Measurements from ENCODE around the gene TBC1D17.
A peak's percentile ranks its signal among the peaks of the same experiment; 100 is the strongest.

Gene TBC1D17

GRCh38 chr19:49848938-49849337 is 28.6 kb upstream of the TBC1D17 start:
- DNase-seq (ENCODE audit: low read depth in 2 of 2) = no peak

DNA sequence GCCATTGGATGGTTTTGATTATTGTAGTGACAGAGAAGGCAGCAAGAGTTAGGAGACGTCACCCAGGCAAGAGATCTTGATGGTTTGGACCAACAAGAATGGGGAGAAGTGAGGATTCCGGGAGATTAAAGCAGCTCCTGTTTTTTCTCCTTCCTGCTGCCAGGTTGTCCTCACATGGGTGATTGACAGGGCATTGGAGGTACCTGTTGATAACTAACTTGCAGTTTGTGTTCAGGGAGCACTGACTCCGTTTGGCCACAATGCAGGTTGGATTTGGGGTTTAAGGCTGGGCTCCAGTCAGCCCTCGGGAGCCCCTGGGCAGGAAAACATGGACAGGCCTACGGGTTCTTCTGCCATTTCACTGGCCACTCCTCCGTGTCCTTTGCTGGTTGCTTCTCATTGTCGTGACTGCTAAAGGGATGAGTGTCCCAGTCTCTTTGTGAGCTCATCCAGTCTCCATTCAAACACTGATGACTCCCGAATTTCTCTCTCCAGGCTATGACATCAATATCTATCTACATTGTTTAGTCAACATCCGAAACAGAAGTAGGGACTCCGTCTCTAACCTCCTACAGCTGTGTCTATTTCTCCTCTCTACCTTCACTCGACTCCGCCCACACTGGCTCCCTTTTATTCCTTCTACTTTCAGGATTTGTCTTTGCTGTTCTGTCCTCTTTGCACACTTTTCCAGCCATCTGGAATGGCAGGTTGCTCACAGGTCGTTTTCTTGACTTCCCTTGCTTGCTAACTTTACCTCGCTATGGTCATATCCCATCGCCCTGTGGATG is 27.9 kb upstream of the TBC1D17 start:
- DNase-seq (ENCODE audit: low read depth in 2 of 2) = no peak

GRCh38 chr19:49850221-49850486 is 27.3 kb upstream of the TBC1D17 start:
- no peak for DNase-seq (ENCODE audit: low read depth in 2 of 2)

DNA sequence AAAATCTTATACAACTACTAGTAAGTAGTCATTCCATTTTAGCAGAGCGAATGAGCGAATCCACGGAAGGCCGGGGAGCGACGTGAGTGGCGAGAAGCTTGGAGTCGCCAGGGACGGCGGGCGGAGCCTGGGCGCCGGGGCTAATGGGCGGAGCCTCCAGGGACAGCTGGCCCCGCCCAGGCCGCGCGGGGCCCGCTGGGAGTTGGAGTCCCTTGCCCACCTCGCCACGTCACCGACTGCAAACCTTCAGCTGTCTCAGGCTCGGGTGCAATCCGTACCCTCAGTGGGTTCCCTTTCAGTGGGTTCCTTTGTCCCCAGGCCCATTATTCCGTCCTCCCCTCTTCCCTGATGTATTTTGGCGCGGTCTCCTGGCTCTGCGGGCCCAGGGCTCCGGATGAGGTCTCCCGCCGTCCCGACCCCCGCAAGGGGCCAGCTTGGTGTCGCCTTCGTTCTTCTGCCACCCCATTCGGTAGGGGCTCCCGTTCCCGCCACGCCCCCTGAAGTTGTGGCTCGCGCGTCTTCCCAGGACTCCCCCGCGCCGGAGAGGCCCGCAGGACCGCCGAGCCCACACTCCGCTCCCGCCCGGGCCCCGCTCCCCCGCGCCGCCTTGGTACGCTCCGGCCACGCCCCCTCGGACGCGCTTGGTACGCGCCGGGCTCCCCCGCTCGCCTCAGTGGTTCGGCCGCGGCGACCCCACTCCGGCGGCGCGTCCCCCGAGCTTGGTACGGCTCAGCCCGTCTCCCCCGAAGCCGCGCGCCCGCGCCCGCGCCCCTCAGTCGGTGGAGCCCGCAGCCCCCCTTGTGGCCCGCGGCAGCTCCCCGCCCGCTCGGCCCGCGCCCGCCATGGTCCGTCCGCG is 26.8 kb upstream of the TBC1D17 start, which contains the start of gene PTOV1:
Gene PTOV1 (plus strand): TSS at position 673 of the 856 bp plus-strand sequence.
- DNase-seq (ENCODE audit: low read depth in 2 of 2) = peak; percentile 78 to 79

DNA sequence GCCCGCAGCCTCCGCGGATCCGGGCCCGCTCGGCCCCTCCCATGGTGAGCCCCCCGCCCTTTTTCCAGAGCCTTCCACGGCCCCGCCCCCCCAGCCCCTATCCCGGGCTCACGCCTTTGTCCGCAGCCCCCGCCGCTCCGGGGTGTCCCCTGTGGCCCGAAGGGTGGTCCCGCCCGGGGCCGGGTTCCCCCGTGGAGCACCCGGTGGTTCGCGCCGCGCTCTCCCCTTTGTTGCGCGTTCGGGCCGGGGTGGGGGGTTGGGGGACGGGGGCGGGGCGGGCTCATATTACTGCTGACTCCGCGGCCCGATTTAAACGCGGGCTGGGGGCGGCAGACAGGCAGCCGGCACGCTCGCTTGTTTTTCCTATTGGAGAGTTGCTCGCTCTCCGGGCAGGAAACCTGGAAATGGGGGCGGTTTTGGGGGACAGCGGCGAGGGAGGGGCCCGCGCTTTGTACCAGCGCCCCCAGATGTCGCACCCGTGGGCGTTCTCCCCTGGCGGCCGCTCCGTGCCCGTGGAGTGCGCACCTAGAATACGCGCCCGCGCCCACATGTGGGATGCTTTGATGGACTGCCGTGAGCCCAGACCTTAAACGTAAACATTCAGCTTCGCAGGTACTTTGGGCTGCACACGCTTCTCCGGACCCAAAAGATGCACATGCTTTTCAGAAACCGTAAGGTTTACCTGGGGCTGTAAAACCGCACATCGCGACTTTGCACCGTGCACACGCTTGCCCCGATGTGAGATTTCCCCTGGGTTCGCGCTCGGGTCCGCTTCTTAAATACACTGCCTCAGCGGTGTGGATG is 25.8 kb upstream of the TBC1D17 start:
- no peak for DNase-seq (ENCODE audit: low read depth in 2 of 2)

DNA sequence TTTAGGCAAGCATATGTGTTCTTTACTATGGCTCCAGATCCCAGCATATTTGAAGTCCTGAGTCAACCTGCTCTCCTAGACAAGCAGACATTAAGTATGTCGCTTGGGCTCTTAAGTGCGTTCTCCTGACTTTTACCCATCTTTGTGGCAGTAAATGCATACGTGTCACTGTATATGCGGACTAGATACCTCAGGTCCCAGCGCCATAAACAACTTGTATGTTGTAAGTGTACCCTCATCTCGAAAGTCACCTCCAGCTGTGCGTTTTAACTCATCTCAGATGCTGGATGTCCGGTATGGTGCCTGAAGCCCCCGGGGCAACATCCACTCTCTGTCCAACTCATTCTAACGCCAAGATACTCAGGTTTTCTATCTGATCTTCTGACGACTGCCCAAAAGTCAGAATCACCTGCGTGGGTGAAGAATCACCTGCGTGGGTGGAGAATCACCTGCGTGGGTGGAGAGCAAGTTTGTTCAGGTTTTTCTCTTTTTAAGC is 24.8 kb upstream of the TBC1D17 start:
- DNase-seq (ENCODE audit: low read depth in 2 of 2) = no peak

DNA sequence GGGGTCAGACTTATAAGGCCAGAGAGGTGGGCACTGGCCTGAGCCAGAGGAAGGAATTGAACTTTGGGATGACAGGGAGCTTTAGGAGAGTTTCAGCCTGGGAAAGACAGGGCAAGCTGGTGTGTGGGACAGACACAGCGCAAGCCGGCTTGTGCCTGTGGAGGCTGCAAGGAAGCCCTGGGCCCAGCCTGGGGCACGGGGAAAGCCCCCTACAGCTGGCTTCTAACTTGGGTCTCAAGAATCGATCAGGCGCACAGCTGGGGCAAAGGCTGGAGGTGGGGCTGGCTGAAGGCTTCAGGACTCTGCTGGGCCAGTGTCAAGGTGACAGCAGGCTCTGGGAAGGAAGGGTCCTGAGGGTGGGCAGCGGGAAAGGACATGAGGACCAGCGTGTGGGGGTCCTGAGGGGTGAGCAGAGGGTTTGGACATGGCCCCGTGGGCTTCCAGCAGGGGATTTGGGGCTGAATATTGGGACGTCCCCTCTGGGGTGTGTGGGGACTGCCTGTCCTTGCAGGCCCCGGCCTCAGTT is 23.6 kb upstream of the TBC1D17 start:
- DNase-seq (ENCODE audit: low read depth in 2 of 2) = no peak

DNA sequence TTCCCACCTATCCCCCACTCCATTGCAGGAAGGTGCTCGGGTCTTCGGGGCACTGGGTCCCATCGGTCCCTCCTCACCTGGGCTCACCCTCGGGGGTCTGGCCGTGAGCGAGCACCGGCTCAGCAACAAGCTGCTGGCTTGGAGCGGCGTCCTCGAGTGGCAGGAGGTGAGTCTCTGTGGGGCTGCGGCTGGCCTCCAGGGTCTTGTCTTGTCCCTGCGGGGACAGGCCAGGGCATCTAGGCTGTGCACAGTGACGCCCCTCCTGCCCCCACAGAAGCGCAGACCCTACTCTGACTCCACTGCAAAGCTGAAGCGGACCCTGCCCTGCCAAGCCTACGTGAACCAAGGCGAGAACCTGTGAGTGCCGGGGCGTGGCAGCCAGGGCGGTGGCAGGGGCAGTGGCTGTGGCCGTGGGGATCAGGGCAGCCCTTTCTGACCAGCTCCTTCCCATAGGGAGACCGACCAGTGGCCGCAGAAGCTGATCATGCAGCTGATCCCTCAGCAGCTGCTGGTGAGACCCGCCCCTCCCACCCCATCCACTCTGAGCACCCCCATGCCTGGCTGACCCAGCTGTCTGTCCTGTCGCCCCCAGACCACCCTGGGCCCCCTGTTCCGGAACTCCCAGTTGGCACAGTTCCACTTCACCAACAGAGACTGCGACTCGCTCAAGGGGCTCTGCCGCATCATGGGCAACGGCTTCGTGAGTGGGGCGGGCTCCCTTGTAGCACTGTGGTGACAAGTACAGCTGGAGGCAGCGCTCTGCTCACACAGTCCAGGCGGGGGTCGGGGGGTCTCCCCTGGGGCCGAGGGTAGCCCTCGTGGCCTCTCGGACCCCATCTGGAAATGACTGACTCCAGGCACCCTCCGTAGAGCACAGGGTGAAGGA is 22.9 kb upstream of the TBC1D17 start:
- no peak for DNase-seq (ENCODE audit: low read depth in 2 of 2)

- DNase-seq (ENCODE audit: low read depth in 2 of 2) = no peak
Measured at GRCh38 chr19:49855277-49855675, 22.2 kb upstream of the TBC1D17 start.

GRCh38 chr19:49855676-49856573 is 21.6 kb upstream of the TBC1D17 start:
- DNase-seq (ENCODE audit: low read depth in 2 of 2) = no peak

DNA sequence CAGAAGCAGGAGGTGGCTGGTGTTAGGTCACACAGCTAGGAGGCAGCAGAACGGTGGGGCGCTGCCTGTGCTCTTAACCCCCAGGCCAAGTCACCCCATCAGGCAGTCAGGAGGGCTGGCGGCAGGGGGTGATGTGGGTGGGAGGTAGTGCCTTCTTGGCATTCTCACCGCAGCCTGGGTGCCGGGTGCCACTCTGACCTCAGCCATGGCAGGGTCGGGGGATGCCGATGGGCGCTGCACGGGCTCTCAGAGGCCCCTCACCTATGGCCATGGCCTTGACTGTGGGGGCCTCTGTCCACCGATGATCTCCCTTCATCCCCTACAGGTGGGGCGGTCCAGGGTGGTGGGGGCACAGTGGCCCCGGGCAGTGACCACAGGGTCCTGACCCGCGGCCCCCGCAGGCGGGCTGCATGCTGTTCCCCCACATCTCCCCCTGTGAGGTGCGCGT is 20.9 kb upstream of the TBC1D17 start:
- no peak for DNase-seq (ENCODE audit: low read depth in 2 of 2)

GRCh38 chr19:49857061-49857837 is 20.3 kb upstream of the TBC1D17 start:
- DNase-seq (ENCODE audit: low read depth in 2 of 2) = no peak

- DNase-seq (ENCODE audit: low read depth in 2 of 2) = no peak
Measured at GRCh38 chr19:49857838-49858087, 19.7 kb upstream of the TBC1D17 start.

DNA sequence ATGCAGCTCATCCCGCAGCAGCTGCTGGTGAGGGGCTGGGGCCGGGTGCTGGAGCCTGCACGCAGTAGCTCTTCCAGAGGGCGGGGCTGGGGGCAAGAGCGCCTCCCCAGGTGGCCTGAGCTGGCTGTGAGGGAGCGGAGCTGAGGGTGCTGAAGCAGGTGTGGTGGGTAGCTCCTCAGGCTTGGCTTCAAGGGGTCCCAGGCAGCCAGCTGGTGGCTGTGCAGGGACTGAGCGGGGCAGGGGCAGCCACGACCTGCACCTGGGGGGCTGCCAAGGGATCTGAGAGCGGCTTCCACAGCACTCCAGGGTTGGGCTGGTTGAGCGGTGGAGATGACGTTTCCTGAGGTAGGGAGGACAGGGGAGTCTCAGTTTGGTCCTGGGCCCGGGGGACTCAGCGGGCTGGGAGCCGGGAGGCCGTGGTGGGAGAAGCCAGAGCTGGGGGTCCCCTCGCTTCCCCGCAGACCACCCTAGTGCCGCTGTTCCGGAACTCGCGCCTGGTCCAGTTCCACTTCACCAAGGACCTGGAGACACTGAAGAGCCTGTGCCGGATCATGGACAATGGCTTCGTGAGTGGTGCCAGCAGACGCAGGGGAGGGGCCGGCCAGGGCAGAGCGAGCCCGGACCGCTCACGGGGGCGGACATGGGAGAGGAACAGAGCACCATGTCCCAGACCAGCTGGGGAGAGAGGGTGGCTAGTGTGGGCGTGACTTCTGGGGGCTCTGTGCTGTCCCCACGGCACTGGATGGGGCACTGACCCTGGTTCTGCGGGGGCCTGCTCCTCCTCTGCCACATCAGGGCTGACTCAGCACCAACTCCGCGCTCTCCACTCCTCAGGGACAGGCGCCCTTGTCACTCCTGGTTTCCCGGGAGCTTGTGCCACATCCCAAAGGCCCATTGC is 19.2 kb upstream of the TBC1D17 start:
- DNase-seq (ENCODE audit: low read depth in 2 of 2) = no peak

- DNase-seq (ENCODE audit: low read depth in 2 of 2) = no peak
Measured at GRCh38 chr19:49859682-49860335, 17.7 kb upstream of the TBC1D17 start.

GRCh38 chr19:49860336-49861102 is 17.0 kb upstream of the TBC1D17 start:
- no peak for DNase-seq (ENCODE audit: low read depth in 2 of 2)

GRCh38 chr19:49861107-49861506 is 16.4 kb upstream of the TBC1D17 start:
- DNase-seq (ENCODE audit: low read depth in 2 of 2) = no peak

Measured in fibroblast of skin of left biceps (primary cell).